ENCODE results near the gene CST1.
A peak's percentile ranks its signal among the peaks of the same experiment; 100 is the strongest.
"Not testable (repeated sequence)": the region's sequence is repeated elsewhere in the genome, so short reads cannot be mapped to it uniquely, and the experiment has no call there.

CST1 gene

GRCh38 chr20:23723659-23724307 is 27.0 kb downstream of the CST1 start:
- H3K4me3 ChIP-seq (replicated peaks; ENCODE audit: low read depth, low read length) = not testable (repeated sequence)
- DNase-seq (ENCODE audit: extremely low read depth, low read depth) = peak; percentile 5
- peak; percentile 60 for TF ChIP-seq CTCF (IDR thresholded peaks at IDR 0.05; ENCODE audit: low read depth, low read length, missing control alignments)

DNA sequence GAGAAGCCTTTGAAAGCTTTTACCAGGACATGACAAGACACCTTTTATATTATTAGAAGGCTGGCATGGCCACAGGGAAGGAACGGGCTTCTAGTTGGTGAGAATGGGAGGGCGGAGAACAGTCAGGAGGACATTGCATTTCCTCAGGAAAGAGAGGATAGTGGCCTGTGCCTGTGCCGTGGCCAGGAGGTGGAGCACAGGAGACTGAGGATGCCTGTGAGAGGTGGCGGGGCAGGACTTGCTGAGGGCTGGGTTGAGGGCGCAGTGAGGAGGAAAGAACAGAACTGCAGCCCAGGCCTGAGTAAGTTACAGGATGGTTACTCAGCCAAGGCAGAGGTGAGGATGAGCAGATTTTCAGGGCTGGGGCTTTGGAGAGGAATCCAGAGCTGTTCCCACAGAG is 27.9 kb downstream of the CST1 start:
- not testable (repeated sequence) for DNase-seq (ENCODE audit: extremely low read depth, low read depth); H3K4me3 ChIP-seq (replicated peaks; ENCODE audit: low read depth, low read length)

- no peak for TF ChIP-seq CTCF (IDR thresholded peaks at IDR 0.05; ENCODE audit: low read depth, low read length, missing control alignments)
- no peak for DNase-seq (ENCODE audit: extremely low read depth, low read depth)
- no peak overlapping the region for H3K4me3 ChIP-seq (replicated peaks; ENCODE audit: low read depth, low read length)
Measured at GRCh38 chr20:23721962-23722361, 28.8 kb downstream of the CST1 start.

- H3K4me3 ChIP-seq (replicated peaks; ENCODE audit: low read depth, low read length); DNase-seq (ENCODE audit: extremely low read depth, low read depth): not testable (repeated sequence)
Measured at GRCh38 chr20:23719351-23719750, 31.4 kb downstream of the CST1 start.

GRCh38 chr20:23711778-23712177 is 39.0 kb downstream of the CST1 start:
- H3K4me3 ChIP-seq (replicated peaks; ENCODE audit: low read depth, low read length); DNase-seq (ENCODE audit: extremely low read depth, low read depth): not testable (repeated sequence)

DNA sequence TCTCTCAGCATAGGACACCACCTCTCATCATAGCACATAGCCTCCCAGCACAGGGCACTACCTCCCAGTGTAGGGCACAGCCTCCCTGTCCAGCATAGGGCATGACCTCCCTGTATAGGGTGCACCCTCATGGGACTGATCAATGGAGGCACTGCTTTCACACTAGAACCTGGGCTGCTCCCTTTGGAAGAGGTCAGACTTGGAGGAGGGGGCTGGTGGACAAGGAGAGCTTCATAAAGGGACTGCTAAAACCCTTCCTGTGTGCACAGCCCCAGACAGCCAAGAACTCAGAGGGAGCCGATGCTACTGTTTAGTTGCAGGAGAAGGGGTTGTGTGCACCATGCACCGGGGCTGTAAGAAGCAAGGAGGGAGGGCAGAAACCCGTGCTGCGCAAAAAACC is 40.0 kb downstream of the CST1 start:
- no peak for TF ChIP-seq CTCF (IDR thresholded peaks at IDR 0.05; ENCODE audit: low read depth, low read length, missing control alignments)
- no peak overlapping the region for H3K4me3 ChIP-seq (replicated peaks; ENCODE audit: low read depth, low read length)
- DNase-seq (ENCODE audit: extremely low read depth, low read depth) = no peak

- no peak overlapping the region for H3K4me3 ChIP-seq (replicated peaks; ENCODE audit: low read depth, low read length)
- TF ChIP-seq CTCF (IDR thresholded peaks at IDR 0.05; ENCODE audit: low read depth, low read length, missing control alignments) = no peak
- no peak for DNase-seq (ENCODE audit: extremely low read depth, low read depth)
Measured at GRCh38 chr20:23705895-23706294, 44.8 kb downstream of the CST1 start.

- TF ChIP-seq CTCF (IDR thresholded peaks at IDR 0.05; ENCODE audit: low read depth, low read length, missing control alignments) = no peak
- no peak for DNase-seq (ENCODE audit: extremely low read depth, low read depth)
- H3K4me3 ChIP-seq (replicated peaks; ENCODE audit: low read depth, low read length) = no peak overlapping the region
Measured at GRCh38 chr20:23702021-23702420, 48.7 kb downstream of the CST1 start.
